Loucy (cell line): ENCODE data around the gene CADM1.

Experiments
- H2AFZ ChIP-seq: fragments of 200-600 bp; sonication (generic); 2 replicates; pipeline ENCODE4 v1.6.0; 2016; ENCODE audit warnings: antibody characterized with exemption, mild to moderate bottlenecking, low read length, moderate library complexity
- H3F3A ChIP-seq: fragments of 200-600 bp; 2 replicates; pipeline ENCODE4 v1.6.0; 2016; ENCODE audit warnings: antibody characterized with exemption, low read depth, mild to moderate bottlenecking
- H3K27me3 ChIP-seq: fragments of 200-600 bp; sonication (generic); 2 replicates; pipeline ENCODE4 v1.6.1; 2014; ENCODE audit warnings: low read length, mild to moderate bottlenecking; ENCODE audit not compliant: insufficient read depth, poor library complexity, severe bottlenecking
- H3K36me3 ChIP-seq: fragments of 200-600 bp; sonication (generic); 2 replicates; pipeline ENCODE4 v1.6.1; 2016; ENCODE audit warnings: low read length; ENCODE audit not compliant: insufficient read depth
- H3K4me1 ChIP-seq: fragments of 200-600 bp; sonication (generic); 2 replicates; pipeline ENCODE4 v1.5.1; 2014; ENCODE audit warnings: low read length, mild to moderate bottlenecking; ENCODE audit not compliant: insufficient read depth, poor library complexity, severe bottlenecking
- H3K4me2 ChIP-seq: fragments of 200-600 bp; sonication (generic); 2 replicates; pipeline ENCODE4 v1.6.0; 2014; ENCODE audit warnings: antibody characterized with exemption, low read length, low read depth, mild to moderate bottlenecking; ENCODE audit not compliant: poor library complexity, severe bottlenecking
- H3K4me3 ChIP-seq: fragments of 200-600 bp; sonication (generic); 2 replicates; pipeline ENCODE4 v1.5.1; 2014; ENCODE audit warnings: low read length, mild to moderate bottlenecking, mixed read lengths; ENCODE audit not compliant: poor library complexity, severe bottlenecking
- H3K79me2 ChIP-seq: fragments of 200-600 bp; sonication (generic); 2 replicates; pipeline ENCODE4 v1.6.1; 2014; ENCODE audit warnings: low read length; ENCODE audit not compliant: insufficient read depth
- H3K9ac ChIP-seq: fragments of 200-600 bp; sonication (generic); 2 replicates; pipeline ENCODE4 v1.6.0; 2014; ENCODE audit warnings: mild to moderate bottlenecking, low read depth, low read length, moderate library complexity; ENCODE audit not compliant: poor library complexity, severe bottlenecking
- H3K9me2 ChIP-seq: fragments of 200-600 bp; sonication (generic); replicated peaks from 2 replicates; pipeline ENCODE4 v1.6.1; 2016; ENCODE audit warnings: low read depth, low read length, mixed read lengths
- H3K9me3 ChIP-seq: fragments of 200-600 bp; sonication (generic); 2 replicates; pipeline ENCODE4 v1.6.1; 2014; ENCODE audit warnings: mild to moderate bottlenecking, antibody characterized with exemption, low read length, low read depth; ENCODE audit not compliant: insufficient read depth
- H4K20me1 ChIP-seq: fragments of 200-600 bp; sonication (generic); 2 replicates; pipeline ENCODE4 v1.6.0; 2014; ENCODE audit warnings: antibody characterized with exemption, low read length, mild to moderate bottlenecking; ENCODE audit not compliant: insufficient read depth, poor library complexity, severe bottlenecking
- EZH2phosphoT487 ChIP-seq: fragments of 200-600 bp; IDR thresholded peaks from 2 replicates; pipeline ENCODE4 v1.6.1; 2018; ENCODE audit warnings: antibody characterized with exemption, mild to moderate bottlenecking, moderate library complexity, borderline replicate concordance
- TF ChIP-seq, protein P1 (sequence below): fragments of 200-600 bp; sonication (generic); conservative IDR thresholded peaks from 2 replicates; pipeline ENCODE4 v1.5.1; 2014; ENCODE audit warnings: mild to moderate bottlenecking, antibody characterized with exemption, low read length

Gene CADM1

DNA sequence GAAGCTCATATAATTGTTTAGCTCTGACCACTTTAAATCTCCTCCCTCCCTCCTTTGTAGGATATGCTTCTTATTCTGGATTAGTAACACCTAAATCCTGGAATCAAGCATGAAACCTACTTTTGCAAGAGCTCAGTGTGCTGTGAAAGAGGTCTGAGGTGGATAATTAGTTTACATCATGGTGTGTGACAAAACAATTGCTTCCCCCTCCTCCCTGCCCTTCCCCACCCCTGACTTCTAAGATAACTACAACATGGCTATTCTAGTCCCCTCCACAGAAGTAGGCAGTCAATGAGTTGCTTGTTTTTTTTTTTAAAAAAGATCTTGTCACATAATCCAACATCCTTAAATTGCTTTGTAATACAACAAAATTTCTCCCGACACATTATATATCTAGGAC is 314.0 kb downstream of the CADM1 start:
- Histone ChIP-seq H3K9me3 (no peaks in the 10 kb centered on the region), H3K79me2 (no peaks in the 10 kb centered on the region), H3K4me2 (no peak overlapping the region), H4K20me1 (no peaks in the 10 kb centered on the region), H3K4me3 (no peak overlapping the region), H3K27me3 (no peaks in the 10 kb centered on the region), H3K9ac (no peak overlapping the region), H3F3A (no peaks in the 10 kb centered on the region), H3K4me1 (no peaks in the 10 kb centered on the region), H2AFZ (no peak overlapping the region), H3K9me2 (no peaks in the 10 kb centered on the region), H3K36me3 (no peaks in the 10 kb centered on the region)
- no peak for TF ChIP-seq EZH2phosphoT487
- TF ChIP-seq, protein P1, sequence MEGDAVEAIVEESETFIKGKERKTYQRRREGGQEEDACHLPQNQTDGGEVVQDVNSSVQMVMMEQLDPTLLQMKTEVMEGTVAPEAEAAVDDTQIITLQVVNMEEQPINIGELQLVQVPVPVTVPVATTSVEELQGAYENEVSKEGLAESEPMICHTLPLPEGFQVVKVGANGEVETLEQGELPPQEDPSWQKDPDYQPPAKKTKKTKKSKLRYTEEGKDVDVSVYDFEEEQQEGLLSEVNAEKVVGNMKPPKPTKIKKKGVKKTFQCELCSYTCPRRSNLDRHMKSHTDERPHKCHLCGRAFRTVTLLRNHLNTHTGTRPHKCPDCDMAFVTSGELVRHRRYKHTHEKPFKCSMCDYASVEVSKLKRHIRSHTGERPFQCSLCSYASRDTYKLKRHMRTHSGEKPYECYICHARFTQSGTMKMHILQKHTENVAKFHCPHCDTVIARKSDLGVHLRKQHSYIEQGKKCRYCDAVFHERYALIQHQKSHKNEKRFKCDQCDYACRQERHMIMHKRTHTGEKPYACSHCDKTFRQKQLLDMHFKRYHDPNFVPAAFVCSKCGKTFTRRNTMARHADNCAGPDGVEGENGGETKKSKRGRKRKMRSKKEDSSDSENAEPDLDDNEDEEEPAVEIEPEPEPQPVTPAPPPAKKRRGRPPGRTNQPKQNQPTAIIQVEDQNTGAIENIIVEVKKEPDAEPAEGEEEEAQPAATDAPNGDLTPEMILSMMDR: no peak

DNA sequence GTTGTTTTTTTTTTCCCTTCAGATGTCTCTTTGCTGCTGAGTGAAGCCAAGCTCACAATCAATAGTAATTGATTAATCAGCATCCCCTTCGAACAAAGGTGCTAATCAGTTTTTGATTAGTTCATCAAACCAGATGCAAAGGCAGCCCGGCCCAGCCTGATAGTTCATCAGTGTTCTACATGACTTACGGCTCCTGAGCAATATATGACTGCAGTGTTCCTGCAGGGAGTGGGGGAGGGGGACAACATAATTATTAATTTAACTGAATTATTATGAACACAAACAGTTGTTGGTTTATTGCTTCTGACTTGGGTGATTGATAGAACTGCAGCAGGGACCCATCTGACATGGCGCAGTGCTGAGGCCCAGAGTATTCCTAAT is 315.3 kb downstream of the CADM1 start:
- no peak overlapping the region for H2AFZ ChIP-seq
- H3K9me2 ChIP-seq: no peaks in the 10 kb centered on the region
- H3F3A ChIP-seq: no peaks in the 10 kb centered on the region
- no peak overlapping the region for H3K4me2 ChIP-seq
- H3K36me3 ChIP-seq: no peaks in the 10 kb centered on the region
- no peak for TF ChIP-seq EZH2phosphoT487
- TF ChIP-seq, protein P1: no peak
- H3K79me2 ChIP-seq: no peaks in the 10 kb centered on the region
- no peaks in the 10 kb centered on the region for H3K27me3 ChIP-seq
- no peaks in the 10 kb centered on the region for H3K4me1 ChIP-seq
- no peaks in the 10 kb centered on the region for H4K20me1 ChIP-seq
- H3K9ac ChIP-seq: no peak overlapping the region
- no peak overlapping the region for H3K4me3 ChIP-seq
- H3K9me3 ChIP-seq: no peaks in the 10 kb centered on the region

DNA sequence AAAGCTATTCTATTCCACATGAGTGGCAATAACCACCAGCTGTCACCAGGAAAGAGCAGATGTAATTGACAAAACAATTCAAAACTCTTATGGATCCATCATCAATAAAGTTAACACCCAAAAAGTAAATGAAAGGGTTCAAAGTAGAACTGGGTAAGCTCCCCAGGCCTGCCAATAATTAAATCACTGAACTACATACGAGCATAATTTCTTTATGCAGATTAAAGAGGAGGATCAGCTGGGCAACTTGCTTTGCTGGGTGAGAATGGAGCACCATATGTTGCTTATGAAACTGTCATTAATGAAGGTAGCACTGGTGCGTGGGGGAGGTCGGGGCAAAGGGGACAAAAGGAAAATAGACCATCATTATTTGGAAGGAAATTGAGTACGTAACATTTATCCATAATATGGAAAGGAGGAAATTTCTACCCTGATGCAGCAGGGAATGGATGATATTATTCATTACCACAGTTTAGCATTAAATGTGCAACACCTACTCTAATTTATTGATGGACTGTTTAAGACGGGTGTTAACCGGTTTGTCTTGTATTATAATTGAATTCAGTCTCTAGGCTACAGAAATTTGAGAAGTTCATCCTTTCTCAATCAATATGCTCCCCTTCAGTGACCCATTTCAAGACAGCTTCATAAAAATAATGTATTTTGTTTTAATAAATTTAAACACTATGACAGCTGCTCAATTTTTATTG is 315.9 kb downstream of the CADM1 start:
- Histone ChIP-seq H3K9me3 (no peaks in the 10 kb centered on the region), H3K9ac (no peak overlapping the region), H3F3A (no peaks in the 10 kb centered on the region), H3K79me2 (no peaks in the 10 kb centered on the region), H3K4me3 (no peak overlapping the region), H3K4me1 (no peaks in the 10 kb centered on the region), H3K36me3 (no peaks in the 10 kb centered on the region), H3K9me2 (no peaks in the 10 kb centered on the region), H3K4me2 (no peak overlapping the region), H4K20me1 (no peaks in the 10 kb centered on the region), H2AFZ (no peak overlapping the region), H3K27me3 (no peaks in the 10 kb centered on the region)
- TF ChIP-seq EZH2phosphoT487: no peak
- TF ChIP-seq, protein P1: no peak
